A549 treated with GW870086 at 1 μM for 4 hours (cell line): ENCODE results near the gene ACOT6. TPM values are rescaled to one million over a fixed set of nuclear protein-coding genes. Genes with fewer than 3 reads are reported as not detected.

Experiments
- total RNA-seq: library from RNA; stranded (reverse); fragments of 200-300 nt; extraction: Qiagen RNA extraction; gene quantifications from 5 replicates; pipeline ENCODE4 v1.2.3, GENCODE V29; 2022; ENCODE audit warnings: low read depth

Gene ACOT6, protein sequence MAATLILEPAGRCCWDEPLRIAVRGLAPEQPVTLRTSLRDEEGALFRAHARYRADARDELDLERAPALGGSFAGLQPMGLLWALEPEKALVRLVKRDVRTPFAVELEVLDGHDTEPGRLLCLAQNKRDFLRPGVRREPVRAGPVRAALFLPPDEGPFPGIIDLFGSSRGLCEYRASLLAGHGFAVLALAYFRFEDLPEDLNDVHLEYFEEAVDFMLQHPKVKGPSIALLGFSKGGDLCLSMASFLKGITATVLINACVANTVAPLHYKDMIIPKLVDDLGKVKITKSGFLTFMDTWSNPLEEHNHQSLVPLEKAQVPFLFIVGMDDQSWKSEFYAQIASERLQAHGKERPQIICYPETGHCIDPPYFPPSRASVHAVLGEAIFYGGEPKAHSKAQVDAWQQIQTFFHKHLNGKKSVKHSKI
- not detected in 5 replicates for total RNA-seq

DNA sequence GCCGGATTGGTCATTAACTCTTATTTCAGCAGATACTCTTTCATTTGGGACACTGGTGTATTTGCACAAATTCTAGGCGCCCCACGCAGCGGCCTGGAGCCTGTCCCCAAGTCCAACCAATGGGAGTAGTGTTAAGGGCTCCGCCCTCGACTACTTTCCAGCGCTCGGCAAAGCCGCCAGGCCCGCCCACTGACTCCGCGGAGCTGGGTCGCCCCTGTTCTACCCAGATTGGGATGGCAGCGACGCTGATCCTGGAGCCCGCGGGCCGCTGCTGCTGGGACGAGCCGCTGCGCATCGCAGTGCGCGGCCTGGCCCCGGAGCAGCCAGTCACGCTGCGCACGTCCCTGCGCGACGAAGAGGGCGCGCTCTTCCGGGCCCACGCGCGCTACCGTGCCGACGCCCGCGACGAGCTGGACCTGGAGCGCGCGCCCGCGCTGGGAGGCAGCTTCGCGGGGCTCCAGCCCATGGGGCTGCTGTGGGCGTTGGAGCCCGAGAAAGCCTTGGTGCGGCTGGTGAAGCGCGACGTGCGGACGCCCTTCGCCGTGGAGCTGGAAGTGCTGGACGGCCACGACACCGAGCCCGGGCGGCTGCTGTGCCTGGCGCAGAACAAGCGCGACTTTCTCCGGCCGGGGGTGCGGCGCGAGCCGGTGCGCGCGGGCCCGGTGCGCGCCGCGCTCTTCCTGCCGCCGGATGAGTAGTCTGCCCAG is at the start of gene ACOT6:
Gene ACOT6, plus strand, starts transcription at position 179 of the 707 bp plus-strand sequence. Its CDS starts 55 bp downstream, at position 234.

DNA sequence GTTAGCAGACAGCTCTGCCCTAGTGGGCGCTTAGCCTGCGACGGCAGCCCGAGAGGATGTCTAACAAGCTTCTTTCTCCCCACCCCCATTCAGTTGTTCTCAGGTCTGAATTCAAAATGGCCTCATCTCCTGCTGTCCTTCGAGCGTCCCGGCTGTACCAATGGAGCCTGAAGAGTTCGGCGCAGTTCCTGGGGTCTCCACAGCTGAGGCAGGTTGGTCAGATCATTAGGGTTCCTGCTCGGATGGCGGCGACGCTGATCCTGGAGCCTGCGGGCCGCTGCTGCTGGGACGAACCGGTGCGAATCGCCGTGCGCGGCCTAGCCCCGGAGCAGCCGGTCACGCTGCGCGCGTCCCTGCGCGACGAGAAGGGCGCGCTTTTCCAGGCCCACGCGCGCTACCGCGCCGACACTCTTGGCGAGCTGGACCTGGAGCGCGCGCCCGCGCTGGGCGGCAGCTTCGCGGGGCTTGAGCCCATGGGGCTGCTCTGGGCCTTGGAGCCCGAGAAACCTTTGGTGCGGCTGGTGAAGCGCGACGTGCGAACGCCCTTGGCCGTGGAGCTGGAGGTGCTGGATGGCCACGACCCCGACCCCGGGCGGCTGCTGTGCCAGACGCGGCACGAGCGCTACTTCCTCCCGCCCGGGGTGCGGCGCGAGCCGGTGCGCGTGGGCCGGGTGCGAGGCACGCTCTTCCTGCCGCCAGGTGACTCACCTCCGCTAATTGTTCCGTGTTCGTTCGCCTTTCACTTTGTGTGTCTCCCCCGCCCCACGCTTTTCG is 42.9 kb upstream of the ACOT6 start, which contains the start of gene ACOT2:
Gene ACOT2, plus strand, starts transcription at position 29 of the 774 bp plus-strand sequence. Its CDS starts 28 bp downstream, at position 57.

DNA sequence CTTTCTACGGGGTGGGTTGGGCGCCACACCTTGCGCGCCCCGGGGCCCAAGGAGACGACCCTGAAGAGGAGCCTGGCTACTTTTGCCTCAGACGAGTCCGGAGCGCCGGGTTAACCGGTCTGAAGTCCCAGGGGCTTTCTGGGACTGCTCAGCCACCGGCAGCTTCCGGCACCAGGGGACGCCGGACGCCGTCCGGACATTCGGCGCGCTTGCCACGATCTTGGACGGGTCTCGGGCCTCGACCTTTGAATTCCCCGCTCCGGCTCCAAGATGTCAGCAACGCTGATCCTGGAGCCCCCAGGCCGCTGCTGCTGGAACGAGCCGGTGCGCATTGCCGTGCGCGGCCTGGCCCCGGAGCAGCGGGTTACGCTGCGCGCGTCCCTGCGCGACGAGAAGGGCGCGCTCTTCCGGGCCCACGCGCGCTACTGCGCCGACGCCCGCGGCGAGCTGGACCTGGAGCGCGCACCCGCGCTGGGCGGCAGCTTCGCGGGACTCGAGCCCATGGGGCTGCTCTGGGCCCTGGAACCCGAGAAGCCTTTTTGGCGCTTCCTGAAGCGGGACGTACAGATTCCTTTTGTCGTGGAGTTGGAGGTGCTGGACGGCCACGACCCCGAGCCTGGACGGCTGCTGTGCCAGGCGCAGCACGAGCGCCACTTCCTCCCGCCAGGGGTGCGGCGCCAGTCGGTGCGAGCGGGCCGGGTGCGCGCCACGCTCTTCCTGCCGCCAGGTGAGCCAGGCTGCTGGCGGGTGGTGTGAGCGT is 20.4 kb upstream of the ACOT6 start, which contains the start of gene ACOT4:
Gene ACOT4, plus strand, starts transcription at position 184 of the 760 bp plus-strand sequence. Its CDS starts 87 bp downstream, at position 271.

DNA sequence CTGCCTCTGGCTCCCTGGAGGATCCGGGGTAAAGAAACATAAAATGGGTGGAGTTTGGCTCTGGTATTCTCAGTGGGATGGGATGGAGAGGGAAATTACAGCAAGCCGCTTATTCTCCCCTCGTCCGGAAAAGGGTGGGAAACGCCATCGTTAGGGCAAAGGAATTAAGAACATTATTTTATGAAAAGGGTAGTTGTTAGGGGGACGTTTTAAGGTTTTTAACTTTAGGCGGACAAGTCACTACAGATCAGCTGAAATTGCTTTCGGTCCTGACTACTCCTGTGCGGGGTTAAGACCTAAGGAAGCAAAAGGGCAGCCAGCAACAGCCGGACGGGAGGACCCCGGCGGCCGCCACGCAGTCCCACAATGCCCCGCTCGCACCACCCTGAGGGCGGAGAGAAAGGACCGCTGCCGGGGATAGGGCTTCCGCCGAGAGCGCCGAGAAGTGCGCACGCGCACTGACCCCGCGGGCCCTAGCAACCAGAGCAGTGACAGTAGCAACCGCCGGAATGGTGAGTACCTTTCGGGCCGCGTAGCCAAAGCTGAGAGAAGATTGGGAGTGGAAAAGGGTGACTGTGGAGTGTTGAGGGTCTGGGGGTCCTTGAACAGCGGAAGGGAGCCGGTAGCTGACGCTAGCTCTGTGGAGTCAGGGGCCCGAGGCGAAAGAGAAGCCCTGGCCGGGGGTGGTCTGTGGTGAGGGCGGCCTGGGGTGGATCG is 32.4 kb downstream of the ACOT6 start, which contains the start of gene DNAL1:
Gene DNAL1, plus strand, starts transcription at position 456 of the 717 bp plus-strand sequence. Its CDS starts 54 bp downstream, at position 510.

Other genes starting within 250 kb of the ACOT6 start
- gene NUMB, start 154.0 kb upstream of the ACOT6 start, total RNA-seq: 29.5 to 40.4 TPM (median 38.6 TPM) in 5 replicates
- gene RIOX1, start 121.6 kb upstream of the ACOT6 start, total RNA-seq: 19.6 to 25.0 TPM (median 23.8 TPM) in 5 replicates
- gene ACOT1, start 75.4 kb upstream of the ACOT6 start, total RNA-seq: 6.1 to 8.4 TPM (median 8.2 TPM) in 5 replicates
- 0.19 TPM in 1 of 5 replicates, not detected in the others for gene HEATR4, start 53.6 kb upstream of the ACOT6 start, total RNA-seq
- 43.3 to 52.9 TPM (median 51.6 TPM) in 5 replicates for gene ACOT2, start 43.3 kb upstream of the ACOT6 start, total RNA-seq
- 1.8 to 2.5 TPM (median 2.1 TPM) in 5 replicates for gene ACOT4, start 20.6 kb upstream of the ACOT6 start, total RNA-seq
- 8.9 to 14.2 TPM (median 10.6 TPM) in 5 replicates for gene DNAL1, start 32.5 kb downstream of the ACOT6 start, total RNA-seq
- 52.1 to 61.9 TPM (median 58.1 TPM) in 5 replicates for gene PNMA1, start 101.9 kb downstream of the ACOT6 start, total RNA-seq
- gene PTGR2, start 239.3 kb downstream of the ACOT6 start, total RNA-seq: 7.1 to 10.3 TPM (median 9.7 TPM) in 5 replicates